Activated gamma-delta T cell treated with Interleukin-2 at 50 U/mL for 16 hours (primary cell): Measurements from ENCODE around the gene LDLRAD4.
"Not testable (repeated sequence)": the region's sequence is repeated elsewhere in the genome, so short reads cannot be mapped to it uniquely, and the experiment has no call there.

Experiments used
- DNase-seq: peaks from one replicate; pipeline ENCODE4 v3.0.0-alpha.2; 2020

The LDLRAD4 gene

DNA sequence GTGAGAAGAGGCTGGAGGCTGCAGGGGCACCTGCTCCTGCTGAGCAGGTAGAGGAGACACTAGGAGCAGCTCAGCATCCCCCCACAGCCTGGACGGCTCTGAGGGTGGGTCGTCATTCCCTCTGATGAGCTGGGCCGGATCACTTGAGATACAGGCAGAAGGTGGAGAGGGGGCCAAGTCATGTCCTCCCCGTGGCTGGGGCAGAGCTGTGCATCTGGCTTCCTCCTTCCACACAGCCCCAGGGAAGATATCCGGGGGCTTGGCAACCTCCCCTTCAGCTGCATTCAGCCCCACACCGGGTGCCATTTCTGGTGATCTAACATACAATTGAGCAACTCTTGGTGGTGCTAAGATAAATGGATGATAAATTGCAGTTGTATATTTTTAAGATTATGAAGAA lies 236.9 kb downstream of the LDLRAD4 start:
- DNase-seq, result no peak

DNA sequence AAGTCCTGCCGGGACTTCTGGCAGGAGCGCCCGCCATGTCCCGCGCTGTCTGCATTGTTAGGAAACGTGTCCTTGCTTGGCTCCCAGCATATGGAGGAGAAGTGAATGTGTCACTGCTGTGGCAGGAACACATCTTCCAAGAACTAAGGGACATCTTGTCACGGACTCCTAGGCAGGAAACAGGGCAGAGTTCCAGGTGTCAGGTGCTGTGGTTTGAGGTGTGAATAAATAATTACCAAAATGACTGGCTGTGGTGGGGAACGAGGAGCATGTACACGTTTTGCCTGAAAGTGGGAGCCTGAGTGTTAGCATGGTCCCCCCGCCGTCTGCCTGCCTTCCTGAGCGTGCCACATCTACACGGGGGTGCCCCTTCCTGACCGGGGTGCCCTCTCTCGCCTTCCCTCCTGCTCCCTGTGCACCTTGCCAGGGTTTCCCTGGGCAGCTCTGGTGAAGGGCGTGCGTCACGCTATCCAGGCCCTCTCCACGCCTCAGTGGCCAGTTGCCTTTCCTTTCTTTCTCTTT lies 237.5 kb downstream of the LDLRAD4 start:
- DNase-seq, result no peak

DNA sequence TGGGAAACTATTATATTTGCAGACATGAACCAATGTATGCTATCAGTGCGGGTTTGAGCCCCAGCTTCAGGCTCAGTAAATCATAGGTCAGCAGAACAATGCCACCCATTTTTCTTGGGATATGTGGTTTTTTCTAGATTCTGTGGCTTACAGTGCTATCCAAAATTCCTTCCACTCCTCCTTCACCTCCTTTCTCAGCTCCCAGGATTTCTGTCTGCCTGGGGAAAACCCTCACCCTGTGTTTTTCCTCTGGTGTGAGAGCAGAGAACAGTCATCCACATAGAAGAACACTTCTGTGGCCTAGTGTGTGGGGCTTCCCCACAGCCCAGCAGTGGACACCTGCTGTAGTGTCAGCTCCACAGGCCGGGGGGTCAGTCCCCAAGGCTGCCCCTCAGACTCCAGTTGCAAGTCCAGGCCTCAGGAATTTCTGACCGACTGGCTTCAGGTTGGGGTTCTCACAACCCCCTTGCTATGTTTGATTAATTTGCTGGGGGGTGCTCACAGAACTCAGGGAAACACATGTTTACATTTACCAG lies 238.2 kb downstream of the LDLRAD4 start:
- no peak for DNase-seq

DNA sequence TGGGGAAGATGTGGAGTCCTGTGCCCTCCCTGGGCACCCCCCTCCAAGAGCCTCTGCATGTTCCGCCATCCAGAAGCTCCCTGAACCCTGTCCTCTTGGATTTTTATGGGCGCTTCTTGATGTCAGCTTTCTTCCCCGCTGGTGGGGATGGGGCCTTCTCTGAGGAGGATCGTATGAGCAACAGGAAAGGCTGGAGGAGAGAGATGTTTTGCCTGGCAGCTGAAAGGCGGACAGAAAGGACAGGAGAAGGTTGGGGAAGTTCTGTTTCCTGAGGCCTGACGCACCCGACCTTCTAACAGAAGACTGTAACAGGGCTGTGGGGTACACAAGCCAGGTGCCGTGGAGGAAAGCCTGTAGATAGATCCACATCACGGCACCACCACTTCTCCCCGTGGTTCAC lies 238.8 kb downstream of the LDLRAD4 start:
- DNase-seq, result no peak

DNA sequence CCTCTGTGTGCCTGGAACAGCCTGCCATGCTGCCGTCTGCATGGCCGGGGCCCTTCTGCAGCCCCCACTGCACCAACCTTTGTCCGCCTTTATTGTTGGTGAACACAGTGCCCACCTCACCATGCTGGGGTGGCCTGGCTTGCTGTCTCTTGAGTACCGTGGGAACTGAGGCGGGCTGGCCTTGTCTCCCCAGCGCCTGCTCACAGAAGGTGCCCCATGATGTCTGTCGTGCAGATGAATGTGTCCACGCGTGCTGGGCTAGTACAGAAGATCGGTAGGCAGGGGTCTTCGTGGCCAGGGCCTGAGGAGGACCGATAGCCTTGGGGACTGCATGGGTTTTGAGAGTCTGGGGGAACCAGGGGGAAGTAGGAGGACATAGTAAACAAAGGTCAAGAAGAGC lies 242.4 kb downstream of the LDLRAD4 start:
- no peak for DNase-seq

DNA sequence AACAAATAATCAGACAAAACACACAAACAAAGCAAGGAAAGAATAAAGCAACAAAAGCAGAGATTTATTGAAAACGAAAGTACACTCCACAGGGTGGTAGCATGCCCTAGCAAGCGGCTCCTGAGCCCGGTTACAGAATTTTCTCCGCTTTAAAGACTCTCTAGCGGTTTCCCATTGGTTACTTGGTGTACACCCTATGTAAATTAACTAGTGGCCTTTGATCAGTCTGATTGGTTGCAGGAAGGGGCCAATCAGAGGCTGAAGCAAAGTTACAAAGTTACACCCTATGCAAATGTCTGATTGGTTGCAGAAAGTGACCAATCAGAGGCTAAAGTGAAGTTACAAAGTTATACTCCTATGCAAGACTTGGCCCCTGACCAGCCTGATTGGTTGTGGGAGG lies 242.9 kb downstream of the LDLRAD4 start:
- no peak for DNase-seq

DNA sequence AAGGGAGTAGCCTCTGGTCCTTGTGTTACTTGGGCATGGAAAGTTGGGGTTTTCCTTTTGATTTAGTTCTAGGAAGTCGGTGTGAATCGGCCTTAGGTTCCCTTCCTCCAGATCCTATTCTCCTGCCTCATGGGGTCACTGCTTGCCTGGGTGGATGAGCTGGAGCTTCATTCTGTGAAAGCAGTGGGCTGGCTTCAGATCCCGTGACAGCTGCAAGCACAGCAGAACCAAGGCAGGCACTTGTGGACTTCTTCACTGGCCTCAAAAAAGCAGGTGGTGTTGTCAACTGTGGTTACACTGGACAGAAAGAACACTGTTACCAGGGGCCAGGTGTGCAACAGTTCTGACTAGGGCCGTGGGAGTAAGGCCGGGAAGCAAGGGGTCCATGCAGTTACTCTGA lies 243.4 kb downstream of the LDLRAD4 start:
- DNase-seq, result no peak

DNA sequence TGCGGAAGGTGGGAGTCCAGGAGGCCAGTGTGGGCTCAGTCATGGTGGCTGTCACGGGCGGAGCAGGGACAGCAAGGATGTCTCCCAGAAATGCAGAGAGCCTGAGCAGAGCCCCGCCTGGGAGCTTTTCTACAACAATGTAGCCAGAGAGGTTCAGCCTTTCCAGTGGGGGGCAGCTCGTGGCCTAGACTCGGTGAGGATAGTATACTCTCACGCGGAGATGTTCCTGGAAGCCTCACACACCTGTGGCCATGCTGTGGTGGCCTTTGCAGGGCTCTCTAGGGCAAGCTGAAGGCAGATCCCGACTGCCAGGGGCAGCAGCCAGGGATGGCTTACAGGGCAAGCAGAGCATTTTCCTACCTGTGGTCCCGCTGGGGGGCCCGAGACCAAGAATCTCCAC lies 244.1 kb downstream of the LDLRAD4 start:
- DNase-seq, result no peak

DNA sequence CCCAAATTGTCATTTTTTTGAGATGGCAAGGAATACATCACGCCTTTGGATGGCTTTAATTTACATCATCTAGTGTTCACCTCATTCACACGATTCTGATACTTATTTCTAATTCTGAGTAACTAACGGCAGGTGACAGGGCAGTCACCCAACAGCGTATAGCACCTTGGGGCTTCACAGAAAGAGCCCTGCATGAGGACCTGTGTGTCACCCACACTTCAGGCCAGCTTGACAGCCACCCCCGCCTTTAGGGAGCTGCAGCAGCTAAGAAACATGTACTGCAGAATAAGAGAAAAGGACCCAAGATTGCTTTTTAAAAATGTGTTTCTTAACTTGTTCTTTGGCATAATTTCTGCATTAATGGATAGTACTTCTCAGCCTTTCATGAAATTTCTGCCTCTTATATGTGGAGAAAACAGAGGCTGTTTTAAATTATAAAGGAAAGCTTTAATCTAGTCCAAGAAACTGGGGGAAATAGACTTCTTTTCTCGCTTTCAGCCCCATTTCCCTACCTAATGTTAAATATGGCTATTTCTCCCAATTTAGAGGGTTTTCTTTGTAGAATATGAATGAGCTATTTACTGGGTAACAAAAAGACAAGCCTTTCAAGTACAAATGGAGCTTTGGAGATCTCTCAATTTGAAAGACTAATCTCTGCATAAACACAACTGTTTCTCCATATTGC lies 245.1 kb downstream of the LDLRAD4 start:
- no peak for DNase-seq

DNA sequence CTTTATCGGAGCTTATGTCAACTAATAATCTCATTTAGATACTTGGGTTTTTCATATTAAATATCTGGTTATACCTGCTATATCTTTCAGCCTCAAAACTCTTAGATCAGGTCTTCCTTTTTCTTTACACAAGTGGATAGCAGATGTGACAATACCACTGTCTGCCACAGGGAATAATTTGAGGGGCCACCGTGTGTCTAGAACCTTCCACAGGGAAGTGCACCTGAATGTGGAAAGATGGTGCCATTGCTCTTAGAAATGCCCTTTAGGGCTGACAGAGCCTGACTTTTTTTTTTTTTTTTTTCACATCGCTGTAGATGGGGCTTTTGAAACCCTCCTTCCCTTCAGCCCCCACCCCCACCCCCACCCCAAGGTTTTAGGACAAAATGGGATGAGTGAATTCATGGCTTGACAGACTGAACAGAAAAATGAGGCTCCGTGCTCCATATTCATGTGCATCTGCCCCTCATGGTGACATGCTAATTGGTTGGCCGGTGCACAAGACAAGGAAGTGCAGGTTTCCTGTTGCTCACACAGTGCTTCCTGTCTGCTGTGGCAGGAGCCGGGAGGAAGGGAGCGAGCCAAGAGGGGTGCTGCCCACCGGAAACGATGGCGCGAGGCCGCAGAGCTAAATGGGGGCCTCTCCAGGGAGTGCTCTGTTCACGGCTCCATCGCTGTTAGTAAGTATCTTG lies 246.0 kb downstream of the LDLRAD4 start:
- peak; percentile 69 for DNase-seq

DNA sequence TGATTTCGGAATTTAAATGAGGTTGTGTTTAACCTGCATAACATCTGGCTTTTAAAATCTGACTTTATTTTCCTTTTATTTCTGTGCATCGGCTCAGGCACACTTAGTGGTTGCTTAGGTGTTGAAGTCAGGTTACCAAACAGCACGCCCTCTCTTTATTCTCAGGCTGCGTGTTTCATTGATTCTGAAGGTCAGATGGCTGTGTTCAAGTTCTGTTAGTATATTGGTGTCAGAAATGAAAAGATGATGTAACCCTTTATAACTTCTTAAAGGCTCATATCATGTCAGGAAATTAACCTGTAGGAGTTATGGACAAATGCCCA lies 246.5 kb downstream of the LDLRAD4 start:
- no peak for DNase-seq

DNA sequence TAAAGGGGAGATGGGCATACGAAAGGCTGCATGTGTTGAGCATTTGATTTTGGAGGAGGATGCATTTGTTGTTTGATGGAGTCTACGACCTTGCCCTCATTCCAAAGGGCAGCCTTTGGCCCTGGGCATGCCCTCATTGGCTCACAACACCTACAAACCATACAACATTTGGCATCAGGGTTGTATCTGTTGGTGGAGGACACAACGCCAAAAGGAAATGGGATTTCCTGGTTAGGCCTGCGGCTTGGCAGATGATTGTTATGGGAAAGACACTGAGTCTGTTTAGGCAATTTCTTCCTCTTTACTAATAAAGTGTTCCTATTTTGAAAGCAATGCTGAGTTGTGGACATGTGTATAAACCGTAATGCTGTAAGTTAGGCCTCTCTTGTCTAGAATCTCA lies 246.9 kb downstream of the LDLRAD4 start:
- DNase-seq, result no peak

DNA sequence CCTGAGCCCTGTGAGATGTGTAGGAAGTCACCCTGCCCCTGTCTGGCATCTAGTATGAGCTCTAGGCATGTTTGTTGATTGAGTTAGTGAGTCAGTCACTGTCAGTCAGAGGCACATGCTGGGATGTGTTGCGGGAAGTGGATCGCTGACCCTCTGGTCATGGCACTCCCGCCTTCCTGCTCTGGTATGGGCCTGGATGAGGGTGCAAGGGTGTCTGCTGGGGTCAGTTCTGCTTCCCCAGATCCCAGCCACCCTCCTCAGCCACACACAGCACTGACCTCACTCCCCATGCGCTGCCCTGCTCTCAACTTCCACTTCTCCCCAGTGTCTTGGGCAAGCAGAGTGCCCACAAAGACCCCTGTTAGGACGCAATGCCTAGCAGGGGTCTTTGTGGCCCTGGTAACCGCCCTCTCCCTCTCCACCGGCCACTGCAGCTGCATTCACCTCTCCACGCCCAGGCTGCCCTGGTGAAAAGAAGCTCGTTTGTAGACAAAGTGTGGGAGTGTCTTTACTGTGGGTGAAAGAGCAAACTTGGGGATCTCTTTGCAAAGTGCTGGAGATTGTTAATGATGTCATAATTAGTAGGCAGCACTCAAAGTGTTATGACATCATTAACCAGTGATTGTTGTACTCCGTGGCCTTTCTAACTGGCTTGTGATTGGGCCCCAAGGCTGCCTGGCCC lies 252.1 kb downstream of the LDLRAD4 start:
- no peak for DNase-seq

DNA sequence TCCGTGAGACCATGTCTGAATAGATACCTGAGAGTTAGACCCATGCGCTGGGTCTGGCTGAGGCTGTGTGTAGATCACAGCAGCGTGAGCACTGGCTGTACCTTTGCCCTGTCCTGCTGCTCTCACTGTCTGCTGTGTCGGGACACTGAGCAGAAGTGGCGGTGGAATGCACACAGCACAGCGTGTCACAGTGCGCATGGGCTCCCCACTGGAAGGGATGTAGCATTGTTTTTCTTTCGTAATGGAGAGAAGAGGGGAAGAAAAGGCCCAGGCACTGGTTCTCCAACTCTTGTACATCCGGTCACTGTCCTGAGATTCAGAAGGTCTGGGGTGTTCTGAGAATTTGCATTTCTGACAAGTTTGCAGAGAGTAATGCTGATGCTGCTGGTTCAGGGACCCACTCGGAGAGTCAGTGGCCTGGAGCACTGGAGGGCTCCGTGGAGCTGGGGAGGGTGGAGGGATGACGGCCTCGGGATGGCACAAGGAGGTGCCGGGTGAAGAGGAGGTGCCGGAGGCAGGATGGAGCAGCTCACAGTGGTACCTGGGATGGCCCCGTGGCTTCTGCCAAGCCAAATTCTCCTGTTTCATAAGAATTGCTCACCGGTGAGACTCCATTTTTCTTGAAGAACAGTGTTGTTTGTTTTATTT lies 252.8 kb downstream of the LDLRAD4 start:
- no peak for DNase-seq

DNA sequence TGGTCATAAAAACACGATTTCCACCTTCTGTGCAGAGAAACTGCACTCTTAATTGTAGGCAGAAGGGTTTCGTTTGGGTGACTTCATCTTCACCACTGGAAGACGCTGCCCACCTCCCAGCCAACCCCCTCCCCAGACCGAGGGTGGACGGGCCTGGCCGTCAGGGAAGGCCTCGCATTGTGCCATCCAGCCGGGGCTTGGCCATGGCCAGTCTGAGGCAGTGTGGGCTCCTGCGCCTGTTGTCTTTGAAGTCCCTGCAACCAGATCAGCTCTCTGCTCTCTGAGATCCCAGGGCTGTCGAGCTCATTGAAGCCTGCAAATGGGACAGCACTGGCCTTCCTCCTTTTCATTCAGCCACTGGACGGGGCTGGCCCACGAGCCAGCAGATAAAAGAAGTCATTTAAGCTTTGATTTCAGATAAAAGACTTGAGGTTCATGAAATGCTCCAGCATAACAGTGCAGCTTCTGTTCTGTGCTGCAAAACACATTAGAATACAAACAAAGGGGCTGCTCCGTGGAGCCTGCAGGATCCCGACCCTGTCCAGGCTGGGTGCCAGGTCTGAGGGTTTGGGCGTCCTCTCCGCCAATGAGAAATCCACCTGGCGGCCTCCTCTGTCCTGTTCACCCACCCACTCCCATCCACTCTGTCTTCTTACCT lies 253.5 kb downstream of the LDLRAD4 start:
- DNase-seq, result no peak

DNA sequence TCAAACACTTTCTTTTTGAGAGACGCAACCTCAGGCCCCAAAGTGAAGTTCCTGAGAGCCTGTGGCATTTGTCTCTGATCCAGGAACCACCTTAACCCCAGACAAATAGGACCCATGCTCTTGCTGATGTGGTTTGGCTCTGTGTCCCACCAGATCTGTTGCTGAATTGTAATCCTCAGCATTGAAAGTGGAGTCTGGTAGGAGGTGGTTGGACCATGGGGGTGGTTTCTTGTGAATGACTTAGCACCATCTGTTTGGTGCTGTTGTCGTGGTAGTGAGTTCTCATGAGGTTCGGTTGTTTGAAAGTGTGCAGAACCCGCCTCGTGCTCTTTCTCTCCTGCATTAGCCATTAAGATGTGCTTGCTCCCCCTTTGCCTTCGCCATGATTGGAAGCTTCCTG lies 255.2 kb downstream of the LDLRAD4 start:
- DNase-seq, result no peak

DNA sequence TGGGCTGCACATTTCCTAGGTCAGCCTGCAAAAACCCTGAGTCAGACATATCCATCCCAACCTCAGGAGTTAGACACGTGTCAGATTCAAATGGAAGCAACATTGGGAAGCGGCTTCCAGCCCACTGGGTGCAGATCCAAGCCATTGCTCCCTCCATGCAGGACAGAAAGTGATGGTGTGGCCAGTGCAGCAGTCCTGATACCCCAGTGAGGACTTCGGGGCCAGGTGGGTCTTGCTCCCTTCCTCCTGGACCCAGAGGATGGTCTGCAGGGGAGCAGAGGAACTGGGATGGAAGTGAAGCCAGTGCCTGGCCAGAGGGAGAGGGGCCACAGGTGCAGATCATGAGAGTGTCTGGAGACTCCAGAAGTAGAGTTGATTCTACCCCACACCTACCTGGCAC lies 255.8 kb downstream of the LDLRAD4 start:
- no peak for DNase-seq

DNA sequence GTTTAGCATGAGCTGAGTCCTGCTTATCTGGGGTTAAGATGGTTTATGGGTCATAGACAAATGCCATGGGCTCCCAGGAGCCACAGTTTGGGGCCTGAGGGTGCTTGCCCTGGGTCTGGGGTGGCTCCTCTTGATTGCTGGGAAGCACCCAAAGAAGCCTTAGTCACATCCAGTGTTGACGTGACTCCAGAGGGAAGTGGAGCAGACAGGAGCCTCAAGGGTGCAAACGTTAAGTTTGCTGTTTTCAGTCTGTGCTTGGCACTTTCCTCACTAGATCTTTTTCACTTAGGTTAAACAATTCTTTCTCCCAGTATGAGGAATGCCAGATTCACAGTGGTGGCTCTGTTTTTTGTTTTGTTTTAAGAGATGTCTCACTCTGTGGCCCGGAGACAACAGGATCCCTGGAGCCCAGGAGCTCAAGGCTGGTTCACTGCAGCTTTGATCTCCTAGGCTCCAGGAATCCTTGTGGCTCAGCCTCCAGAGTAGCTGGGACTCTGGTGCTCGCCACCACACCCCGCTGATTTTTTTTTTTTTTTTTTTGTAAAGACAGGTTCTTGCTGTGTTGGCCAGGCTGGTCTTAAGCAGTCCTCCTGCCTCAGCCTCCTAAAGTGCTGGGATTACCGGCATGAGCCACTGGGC lies 256.5 kb downstream of the LDLRAD4 start:
- DNase-seq, result no peak

DNA sequence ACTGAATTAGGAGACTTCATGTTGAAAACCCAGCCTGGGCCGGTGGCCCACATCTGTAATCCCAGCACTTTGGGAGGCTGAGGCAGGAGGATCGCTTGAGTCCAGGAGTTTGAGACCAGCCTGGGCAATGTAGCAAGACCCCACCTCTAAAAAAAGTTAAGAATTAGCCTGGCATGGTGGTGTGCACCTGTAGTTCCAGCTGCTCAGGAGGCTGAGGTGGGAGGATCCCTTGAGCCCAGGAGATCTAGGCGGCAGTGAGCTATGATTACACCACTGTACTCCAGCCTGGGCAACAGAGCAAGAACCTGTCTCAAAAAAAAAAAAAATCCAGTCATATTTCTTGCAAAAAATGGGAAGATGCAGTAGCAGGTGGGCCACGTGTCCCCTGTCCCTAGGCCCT lies 257.8 kb downstream of the LDLRAD4 start:
- DNase-seq, result not testable (repeated sequence)

DNA sequence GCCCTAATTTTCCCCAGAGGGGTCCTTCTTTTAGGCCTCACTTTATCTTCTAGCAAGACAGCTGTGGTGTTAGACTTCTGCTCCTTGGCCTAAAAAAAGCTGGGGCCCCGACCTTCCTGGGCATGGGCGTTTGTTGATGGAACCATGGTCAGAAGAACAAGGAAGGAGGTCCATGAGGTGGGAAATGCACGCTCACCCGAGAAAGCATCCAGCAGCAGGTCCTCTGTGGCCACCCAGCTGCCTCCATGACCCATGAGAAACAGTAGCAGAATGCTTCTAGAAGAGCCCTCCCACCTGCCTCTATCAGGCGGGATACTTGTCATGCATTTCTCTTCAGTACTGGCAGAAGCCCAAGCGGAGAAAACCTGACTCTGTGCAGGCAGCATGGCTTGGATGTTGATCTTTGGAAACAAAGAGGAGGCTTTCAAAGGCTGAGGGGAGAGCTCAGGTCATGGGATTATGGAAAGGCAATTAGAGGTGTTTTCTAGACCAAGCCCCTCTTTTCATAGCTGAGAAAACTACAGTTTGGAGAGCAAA lies 258.7 kb downstream of the LDLRAD4 start:
- no peak for DNase-seq

DNA sequence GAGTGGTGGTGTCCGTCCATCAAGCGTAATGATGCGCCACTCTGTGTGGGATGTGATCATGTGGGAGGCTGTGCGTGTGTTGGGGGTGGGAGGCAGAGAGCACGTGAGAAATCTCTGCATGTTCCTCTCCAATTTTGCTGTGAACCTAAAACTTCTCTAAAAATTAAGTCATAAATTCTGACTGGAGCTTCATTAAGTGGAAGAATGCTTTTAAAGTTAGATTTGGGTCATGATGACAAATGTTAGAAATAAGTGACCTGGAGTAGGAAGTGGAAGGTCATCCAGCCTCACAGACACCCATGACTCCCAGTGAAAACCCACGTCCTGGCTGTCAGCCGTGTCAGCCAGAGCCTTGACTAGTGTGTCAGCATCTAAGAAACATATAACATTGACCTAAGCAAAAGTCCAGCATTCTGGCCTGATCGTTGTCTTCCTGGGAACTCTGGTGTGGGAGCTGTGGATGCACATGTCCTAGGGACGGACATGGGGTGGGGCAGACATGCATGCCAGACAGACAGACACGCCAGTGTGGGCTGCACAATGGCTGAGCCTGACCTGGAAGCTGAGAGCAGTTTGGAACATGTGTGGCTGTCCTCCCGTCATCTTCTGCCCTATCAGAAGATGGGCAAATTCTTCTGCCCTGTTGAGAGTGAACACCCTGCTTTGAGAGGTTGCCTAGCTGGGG lies 262.2 kb downstream of the LDLRAD4 start:
- DNase-seq, result no peak
